H9 (cell line): ENCODE data around the gene NPHS1. TPM values are rescaled to one million over a fixed set of nuclear protein-coding genes. Genes with fewer than 3 reads are reported as not detected.

Experiments
- DNase-seq: peaks from one replicate; pipeline ENCODE4 v3.0.0-alpha.2; 2017
- H2AFZ ChIP-seq: one replicate; pipeline ENCODE4 v1.6.1; 2013; ENCODE audit warnings: mild to moderate bottlenecking, low read length, control low read depth, moderate library complexity
- H2AK5ac ChIP-seq: 2 replicates; pipeline ENCODE4 v1.6.1; 2013; ENCODE audit warnings: low read length, control low read depth, mixed read lengths; ENCODE audit not compliant: insufficient read length
- H2BK120ac ChIP-seq: one replicate; pipeline ENCODE4 v1.6.1; 2013; ENCODE audit warnings: low read depth, mild to moderate bottlenecking, low read length, control low read depth, inconsistent platforms; ENCODE audit not compliant: poor library complexity, severe bottlenecking
- H2BK12ac ChIP-seq: 2 replicates; pipeline ENCODE4 v1.6.1; 2013; ENCODE audit warnings: low read length, control low read depth, mixed read lengths, low read depth; ENCODE audit not compliant: insufficient read length
- H2BK15ac ChIP-seq: 2 replicates; pipeline ENCODE4 v1.6.1; 2013; ENCODE audit warnings: low read depth, low read length, control low read depth
- H2BK20ac ChIP-seq: one replicate; pipeline ENCODE4 v1.6.1; 2013; ENCODE audit warnings: low read depth, mild to moderate bottlenecking, low read length, control low read depth, inconsistent platforms; ENCODE audit not compliant: poor library complexity, severe bottlenecking
- H2BK5ac ChIP-seq: 2 replicates; pipeline ENCODE4 v1.6.1; 2013; ENCODE audit warnings: low read length, control low read depth, mixed read lengths; ENCODE audit not compliant: insufficient read length
- H3K14ac ChIP-seq: 2 replicates; pipeline ENCODE4 v1.6.1; 2013; ENCODE audit warnings: low read length, control low read depth; ENCODE audit not compliant: insufficient read depth
- H3K18ac ChIP-seq: 2 replicates; pipeline ENCODE4 v1.6.1; 2013; ENCODE audit warnings: low read depth, mild to moderate bottlenecking, mixed read lengths, low read length, control low read depth; ENCODE audit not compliant: insufficient read length
- H3K23ac ChIP-seq: 2 replicates; pipeline ENCODE4 v1.6.1; 2013; ENCODE audit warnings: low read length, control low read depth, mixed read lengths, low read depth; ENCODE audit not compliant: insufficient read length
- H3K23me2 ChIP-seq: 2 replicates; pipeline ENCODE4 v1.6.1; 2013; ENCODE audit warnings: low read depth, mild to moderate bottlenecking, mixed read lengths, low read length, control low read depth; ENCODE audit not compliant: insufficient read length, poor library complexity, severe bottlenecking
- H3K27ac ChIP-seq: 2 replicates; pipeline ENCODE4 v1.5.1; 2013; ENCODE audit warnings: low read length, control low read depth, mixed read lengths, low read depth; ENCODE audit not compliant: insufficient read length
- H3K27me3 ChIP-seq: 2 replicates; pipeline ENCODE4 v1.6.1; 2013; ENCODE audit warnings: low read length, control low read depth, inconsistent platforms; ENCODE audit not compliant: insufficient read depth
- H3K4ac ChIP-seq: 2 replicates; pipeline ENCODE4 v1.6.1; 2013; ENCODE audit warnings: low read depth, mild to moderate bottlenecking, control low read depth, inconsistent platforms, low read length, moderate library complexity
- H3K4me1 ChIP-seq: 2 replicates; pipeline ENCODE4 v1.6.1; 2013; ENCODE audit warnings: low read length, control low read depth, inconsistent platforms; ENCODE audit not compliant: insufficient read depth
- H3K4me2 ChIP-seq: 2 replicates; pipeline ENCODE4 v1.6.1; 2013; ENCODE audit warnings: low read length, control low read depth, mixed read lengths; ENCODE audit not compliant: insufficient read length, insufficient read depth
- H3K56ac ChIP-seq: 2 replicates; pipeline ENCODE4 v1.6.1; 2013; ENCODE audit warnings: low read depth, mild to moderate bottlenecking, mixed read lengths, low read length, control low read depth; ENCODE audit not compliant: insufficient read length
- H3K79me1 ChIP-seq: 2 replicates; pipeline ENCODE4 v1.6.1; 2013; ENCODE audit warnings: low read depth, mild to moderate bottlenecking, moderate library complexity, low read length, control low read depth, inconsistent platforms; ENCODE audit not compliant: insufficient read depth, poor library complexity, severe bottlenecking
- H3K79me2 ChIP-seq: 2 replicates; pipeline ENCODE4 v1.6.1; 2013; ENCODE audit warnings: low read length, control low read depth, inconsistent platforms; ENCODE audit not compliant: insufficient read depth
- H3K9ac ChIP-seq: 2 replicates; pipeline ENCODE4 v1.6.1; 2013; ENCODE audit warnings: low read length, control low read depth, mixed read lengths; ENCODE audit not compliant: insufficient read length; ENCODE audit errors: extremely low read depth
- H3K9me3 ChIP-seq: one replicate; pipeline ENCODE4 v1.6.1; 2013; ENCODE audit warnings: low read depth, low read length, inconsistent platforms; ENCODE audit not compliant: control insufficient read depth
- H3T11ph ChIP-seq: one replicate; pipeline ENCODE4 v1.6.1; 2013; ENCODE audit warnings: mild to moderate bottlenecking, low read length, control low read depth, inconsistent platforms
- H4K20me1 ChIP-seq: one replicate; pipeline ENCODE4 v1.6.1; 2013; ENCODE audit not compliant: control insufficient read depth, insufficient read length, insufficient read depth
- H4K5ac ChIP-seq: 2 replicates; pipeline ENCODE4 v1.6.1; 2013; ENCODE audit warnings: low read depth, mild to moderate bottlenecking, mixed read lengths, low read length, control low read depth; ENCODE audit not compliant: insufficient read length
- H4K8ac ChIP-seq: replicated peaks from 2 replicates; pipeline ENCODE4 v1.6.1; 2013; ENCODE audit warnings: low read length, control low read depth, mixed read lengths, low read depth; ENCODE audit not compliant: insufficient read length
- H4K91ac ChIP-seq: 2 replicates; pipeline ENCODE4 v1.6.1; 2013; ENCODE audit warnings: low read depth, mild to moderate bottlenecking, moderate library complexity, mixed read lengths, low read length, control low read depth; ENCODE audit not compliant: insufficient read length
- H3K27ac Mint-ChIP-seq, 3 experiments: 2 replicates in 2 of 3; 3 replicates in 1 of 3; pipeline ENCODE4 v1.8.0; 2020 to 2021; ENCODE audit warnings: mixed read lengths in 3 of 3, mild to moderate bottlenecking in 1 of 3, moderate library complexity in 1 of 3
- H3K27me3 Mint-ChIP-seq: 2 replicates; pipeline ENCODE4 v1.8.0; 2021; ENCODE audit warnings: low read depth, mild to moderate bottlenecking, moderate library complexity, mixed read lengths
- H3K36me3 Mint-ChIP-seq, 3 experiments: 2 replicates in 2 of 3; 3 replicates in 1 of 3; pipeline ENCODE4 v1.8.0; 2020 to 2021; ENCODE audit warnings: low read depth in 3 of 3, mixed read lengths in 3 of 3; ENCODE audit not compliant: insufficient read depth in 1 of 3
- H3K4me1 Mint-ChIP-seq, 2 experiments: 2 replicates each; pipeline ENCODE4 v1.8.0; 2020; ENCODE audit warnings: mixed read lengths in 2 of 2
- H3K4me3 Mint-ChIP-seq, 2 experiments: 2 replicates in 1 of 2; 3 replicates in 1 of 2; pipeline ENCODE4 v1.8.0; 2020 to 2021; ENCODE audit warnings: mild to moderate bottlenecking in 2 of 2, mixed read lengths in 2 of 2, moderate library complexity in 1 of 2
- H3K9me3 Mint-ChIP-seq, 2 experiments: 2 replicates in 1 of 2; 3 replicates in 1 of 2; pipeline ENCODE4 v1.8.0; 2020; ENCODE audit warnings: mild to moderate bottlenecking in 2 of 2, mixed read lengths in 2 of 2, moderate library complexity in 1 of 2
- WGBS: extraction: QIAGEN DNeasy Blood & Tissue Kit; methylation state at CpG from one replicate; pipeline ENCODE4 v1.1.7; 2013; ENCODE audit warnings: missing lambda C conversion rate, low lambda C conversion rate, mixed read lengths; ENCODE audit not compliant: insufficient read length; ENCODE audit errors: extremely low coverage; 5-methylcytosine and 5-hydroxymethylcytosine counted together
- total RNA-seq: library from RNA; stranded (reverse); gene quantifications from 2 replicates; pipeline ENCODE4 v1.2.1, GENCODE V29; 2021
- TF ChIP-seq, protein P1 (sequence below): fragments of 200-600 bp; sonication (generic); conservative IDR thresholded peaks from 3 replicates; pipeline ENCODE4 v1.8.0; 2021; ENCODE audit warnings: antibody characterized with exemption, mild to moderate bottlenecking

NPHS1 gene
- total RNA-seq, 1 experiment from 2014 or later, result 0.83 TPM

DNA sequence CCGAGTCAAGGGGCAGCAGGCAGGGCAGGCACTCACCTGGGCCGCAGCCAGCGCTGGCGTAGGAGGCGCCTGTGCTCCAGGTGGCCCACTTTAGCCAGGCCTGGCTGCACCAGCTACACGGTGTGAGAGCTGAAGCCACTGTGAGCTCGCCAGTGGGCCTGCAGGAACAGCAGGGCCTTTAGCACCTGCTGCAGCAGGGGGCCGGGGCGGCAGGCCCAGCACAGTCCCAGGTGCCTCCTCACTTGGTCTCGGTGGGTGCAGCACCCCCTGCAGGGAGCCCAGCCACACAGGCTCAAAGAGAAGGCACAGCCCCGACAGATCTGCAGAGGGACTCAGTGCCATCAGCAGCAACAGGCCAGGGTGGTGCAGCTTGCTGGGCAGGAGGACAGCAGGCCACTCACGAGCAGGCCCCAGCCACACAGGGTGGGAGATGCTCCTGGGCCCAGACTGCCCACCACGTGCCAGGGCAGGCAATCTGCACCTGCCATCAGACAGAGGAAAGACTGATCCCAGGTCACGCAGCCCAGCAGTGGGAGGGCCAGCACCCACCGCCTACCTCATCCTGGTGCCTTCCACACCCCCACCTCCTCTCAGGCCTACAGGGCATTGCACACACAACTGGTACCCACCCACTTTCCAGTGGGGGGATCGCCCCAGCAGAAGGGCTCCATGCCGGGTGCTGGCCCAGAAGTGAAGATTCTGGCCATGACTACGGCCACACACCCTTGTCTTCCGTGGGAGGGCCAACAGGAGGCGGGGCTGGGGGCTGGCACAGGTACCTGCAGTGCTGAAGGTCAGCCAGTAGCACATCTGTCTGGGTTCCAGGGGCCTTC lies 61.1 kb downstream of the NPHS1 start:
- Histone ChIP-seq H3K56ac (no peak overlapping the region), H2BK12ac (no peak overlapping the region), H3K9me3 (no peaks in the 10 kb centered on the region), H2AK5ac (no peak overlapping the region), H2BK15ac (no peak overlapping the region), H2BK5ac (no peak overlapping the region), H2BK120ac (no peak overlapping the region), H3K9ac (no peak overlapping the region), H2BK20ac (no peak overlapping the region), H3K23me2 (no peaks in the 10 kb centered on the region), H3K23ac (no peak overlapping the region), H3K4me1 (no peaks in the 10 kb centered on the region), H3K18ac (no peak overlapping the region), H3T11ph (no peak overlapping the region), H2AFZ (no peak overlapping the region), H3K79me1 (no peaks in the 10 kb centered on the region), H3K4ac (no peak overlapping the region), H3K27me3 (no peaks in the 10 kb centered on the region; the same call in 1 of the 2 replicates), H4K91ac (no peak overlapping the region), H3K79me2 (no peaks in the 10 kb centered on the region), H3K4me2 (no peak overlapping the region), H4K20me1 (peaks cover 3% of the 10 kb centered on the region), H3K27ac (no peak overlapping the region), H4K5ac (no peak overlapping the region), H4K8ac (no peak overlapping the region), H3K14ac (no peak overlapping the region)
- Mint-ChIP-seq H3K4me3 (no peak overlapping the region), H3K27ac (peak overlapping the region in 1 of 3 experiments; percentile 52; a peak in 1 of 7 replicates), H3K4me1 (peaks cover 3 to 8% of the 10 kb centered on the region in 2 experiments; a peak in 3 of 4 replicates), H3K9me3 (no peaks in the 10 kb centered on the region), H3K27me3 (peaks cover 16% of the 10 kb centered on the region), H3K36me3 (no peaks in the 10 kb centered on the region; a peak in 1 of 7 replicates)
- TF ChIP-seq, protein P1, sequence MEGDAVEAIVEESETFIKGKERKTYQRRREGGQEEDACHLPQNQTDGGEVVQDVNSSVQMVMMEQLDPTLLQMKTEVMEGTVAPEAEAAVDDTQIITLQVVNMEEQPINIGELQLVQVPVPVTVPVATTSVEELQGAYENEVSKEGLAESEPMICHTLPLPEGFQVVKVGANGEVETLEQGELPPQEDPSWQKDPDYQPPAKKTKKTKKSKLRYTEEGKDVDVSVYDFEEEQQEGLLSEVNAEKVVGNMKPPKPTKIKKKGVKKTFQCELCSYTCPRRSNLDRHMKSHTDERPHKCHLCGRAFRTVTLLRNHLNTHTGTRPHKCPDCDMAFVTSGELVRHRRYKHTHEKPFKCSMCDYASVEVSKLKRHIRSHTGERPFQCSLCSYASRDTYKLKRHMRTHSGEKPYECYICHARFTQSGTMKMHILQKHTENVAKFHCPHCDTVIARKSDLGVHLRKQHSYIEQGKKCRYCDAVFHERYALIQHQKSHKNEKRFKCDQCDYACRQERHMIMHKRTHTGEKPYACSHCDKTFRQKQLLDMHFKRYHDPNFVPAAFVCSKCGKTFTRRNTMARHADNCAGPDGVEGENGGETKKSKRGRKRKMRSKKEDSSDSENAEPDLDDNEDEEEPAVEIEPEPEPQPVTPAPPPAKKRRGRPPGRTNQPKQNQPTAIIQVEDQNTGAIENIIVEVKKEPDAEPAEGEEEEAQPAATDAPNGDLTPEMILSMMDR, result peak; percentile 20; the same call in 1 of the 3 replicates
- WGBS, result no CpG with 5 or more reads among the region's 20 CpGs
- no peak for DNase-seq
